Measurements from ENCODE around the gene FBXO30.

FBXO30 gene

GRCh38 chr6:145813285-145814034 lies 1.1 kb downstream of the FBXO30 start:
- no peak for TF ChIP-seq CTCF (conservative IDR thresholded peaks at IDR 0.05; ENCODE audit: control insufficient read depth, insufficient read depth, low read depth, low read length)
- H3K4me3 ChIP-seq (ENCODE audit: control insufficient read depth, low read depth, low read length), result peak overlapping the region; percentile 76
- peak; percentile 81 for DNase-seq (ENCODE audit: low read depth)

GRCh38 chr6:145811741-145812140 lies 2.9 kb downstream of the FBXO30 start:
- TF ChIP-seq CTCF (conservative IDR thresholded peaks at IDR 0.05; ENCODE audit: control insufficient read depth, insufficient read depth, low read depth, low read length), result no peak
- H3K4me3 ChIP-seq (ENCODE audit: control insufficient read depth, low read depth, low read length), result no peak overlapping the region
- no peak for DNase-seq (ENCODE audit: low read depth)

DNA sequence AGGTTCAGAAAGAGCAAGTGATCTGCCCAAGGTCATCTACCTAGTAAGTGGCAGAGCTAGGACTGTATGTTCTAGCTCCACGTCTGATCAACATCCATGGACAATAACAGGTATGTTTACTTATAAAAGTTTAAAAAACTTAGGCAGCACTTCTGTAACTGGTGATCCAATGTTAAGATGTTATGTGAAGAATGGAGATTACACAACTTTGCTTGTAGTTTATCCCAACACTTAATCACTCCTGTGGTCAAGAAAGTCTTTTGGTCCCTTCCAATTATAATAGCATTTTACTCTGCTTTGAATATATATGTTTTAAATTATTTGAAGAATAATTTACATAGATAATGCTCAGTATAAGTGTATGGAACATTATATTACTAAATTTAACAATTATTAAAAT lies 4.8 kb downstream of the FBXO30 start:
- TF ChIP-seq CTCF (conservative IDR thresholded peaks at IDR 0.05; ENCODE audit: control insufficient read depth, insufficient read depth, low read depth, low read length), result no peak
- DNase-seq (ENCODE audit: low read depth), result peak; percentile 55
- no peak overlapping the region for H3K4me3 ChIP-seq (ENCODE audit: control insufficient read depth, low read depth, low read length)

- H3K4me3 ChIP-seq (ENCODE audit: control insufficient read depth, low read depth, low read length), result no peak overlapping the region
- DNase-seq (ENCODE audit: low read depth), result no peak
- TF ChIP-seq CTCF (conservative IDR thresholded peaks at IDR 0.05; ENCODE audit: control insufficient read depth, insufficient read depth, low read depth, low read length), result no peak
These were observed 5.4 kb downstream of the FBXO30 start for GRCh38 chr6:145809211-145809610.

- no peak for TF ChIP-seq CTCF (conservative IDR thresholded peaks at IDR 0.05; ENCODE audit: control insufficient read depth, insufficient read depth, low read depth, low read length)
- DNase-seq (ENCODE audit: low read depth), result peak; percentile 24
- H3K4me3 ChIP-seq (ENCODE audit: control insufficient read depth, low read depth, low read length), result no peak overlapping the region
These were observed 6.4 kb downstream of the FBXO30 start for GRCh38 chr6:145808239-145808638.

DNA sequence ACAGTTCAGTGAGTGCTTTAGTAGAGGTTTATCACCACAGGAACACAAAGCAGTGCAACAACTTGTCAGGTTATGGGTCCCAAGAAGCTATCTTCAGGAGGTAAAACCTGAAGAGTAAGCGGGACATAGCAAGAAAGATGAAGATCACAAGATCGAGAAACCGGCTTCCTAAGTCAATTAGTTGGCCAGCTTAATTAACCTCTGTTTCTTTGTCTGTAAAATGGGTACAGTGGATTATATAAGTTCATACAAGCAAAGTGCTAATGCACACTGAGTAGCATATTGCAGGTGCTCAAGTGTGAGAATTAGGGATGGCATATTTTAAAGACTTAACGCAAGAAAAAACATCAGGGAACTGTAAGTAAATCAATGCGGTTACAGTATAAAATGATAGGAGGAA lies 12.5 kb downstream of the FBXO30 start:
- DNase-seq (ENCODE audit: low read depth), result no peak
- no peak for TF ChIP-seq CTCF (conservative IDR thresholded peaks at IDR 0.05; ENCODE audit: control insufficient read depth, insufficient read depth, low read depth, low read length)
- no peak overlapping the region for H3K4me3 ChIP-seq (ENCODE audit: control insufficient read depth, low read depth, low read length)

Measured in fibroblast of mammary gland (primary cell).